ENCODE data around the gene SDHB. TPM values are rescaled to one million over a fixed set of nuclear protein-coding genes. Genes with fewer than 3 reads are reported as not detected.

Gene SDHB
- total RNA-seq, 2 experiments from 2014 or later = 151 to 155 TPM

- POLR2A ChIA-PET = no interaction called here
- CTCF ChIA-PET = interaction anchor here (0.6 kb wide), 1 partner anchor 33 kb away, joined by 4 read pairs; no protein-coding TSS in a partner anchor
These were observed 55.2 kb downstream of the SDHB start for GRCh38 chr1:16998589-16998988.

- CTCF ChIA-PET = interaction anchor here (0.6 kb wide), 1 partner anchor 40 kb away, joined by 4 read pairs; no protein-coding TSS in a partner anchor
- POLR2A ChIA-PET = no interaction called here
These were observed 57.0 kb downstream of the SDHB start for GRCh38 chr1:16996845-16997244.

GRCh38 chr1:16993521-16994038, 60.3 kb downstream of the SDHB start:
- ChIA-PET CTCF (no interaction called here), POLR2A (no interaction called here)

GRCh38 chr1:16992675-16993074, 61.2 kb downstream of the SDHB start:
- CTCF ChIA-PET = interaction anchor here (0.5 kb wide), 1 partner anchor 29 kb away, joined by 5 read pairs; no protein-coding TSS in a partner anchor
- POLR2A ChIA-PET = interaction anchor here (0.7 kb wide), 1 partner anchor 8 kb away, joined by 4 read pairs; no protein-coding TSS in a partner anchor

GRCh38 chr1:16992102-16992501, 61.7 kb downstream of the SDHB start:
- ChIA-PET CTCF (no interaction called here), POLR2A (interaction anchor here (0.7 kb wide), 1 partner anchor 9 kb away, joined by 4 read pairs; no protein-coding TSS in a partner anchor)

GRCh38 chr1:16991571-16991970, 62.3 kb downstream of the SDHB start:
- ChIA-PET POLR2A (no interaction called here), CTCF (no interaction called here)

GRCh38 chr1:16989676-16990391, 64.0 kb downstream of the SDHB start:
- ChIA-PET POLR2A (no interaction called here), CTCF (no interaction called here)

- CTCF ChIA-PET = no interaction called here
- POLR2A ChIA-PET = no interaction called here
These were observed 65.6 kb downstream of the SDHB start for GRCh38 chr1:16988210-16988609.

GRCh38 chr1:16986962-16987361, 66.9 kb downstream of the SDHB start:
- CTCF ChIA-PET = no interaction called here
- POLR2A ChIA-PET = no interaction called here

GRCh38 chr1:16986560-16986959, 67.3 kb downstream of the SDHB start:
- ChIA-PET POLR2A (no interaction called here), CTCF (interaction anchor here (1.1 kb wide), 1 partner anchor 23 kb away, joined by 3 read pairs; no protein-coding TSS in a partner anchor)

- POLR2A ChIA-PET = no interaction called here
These were observed 67.7 kb downstream of the SDHB start for GRCh38 chr1:16986113-16986512.

GRCh38 chr1:16984717-16985116, 69.1 kb downstream of the SDHB start:
- ChIA-PET CTCF (no interaction called here), POLR2A (no interaction called here)

More at GRCh38 chr1:16986113-16986512, 67.7 kb downstream of the SDHB start:
- CTCF ChIA-PET = interaction anchor here (0.5 to 1.1 kb wide), 2 partner anchors 23 to 270 kb away, joined by 3 read pairs; no protein-coding TSS in a partner anchor

- POLR2A ChIA-PET = no interaction called here
- CTCF ChIA-PET = no interaction called here
These were observed 70.2 kb downstream of the SDHB start for GRCh38 chr1:16983649-16984048.

GRCh38 chr1:16982902-16983301, 70.9 kb downstream of the SDHB start:
- POLR2A ChIA-PET = no interaction called here
- CTCF ChIA-PET = no interaction called here

- ChIA-PET POLR2A (no interaction called here), CTCF (interaction anchor here (0.7 kb wide), 1 partner anchor 58 kb away, joined by 3 read pairs; no protein-coding TSS in a partner anchor)
These were observed 72.5 kb downstream of the SDHB start for GRCh38 chr1:16981269-16981849.

GRCh38 chr1:16980473-16981268, 73.2 kb downstream of the SDHB start, which contains the start of gene MFAP2:
Gene MFAP2 (minus strand): TSS chr1:16980620. CDS start chr1:16978273, 2,347 bp downstream.
- ChIA-PET CTCF (interaction anchor here (1.1 kb wide), 1 partner anchor 25 kb away, joined by 3 read pairs; no protein-coding TSS in a partner anchor), POLR2A (interaction anchor here (0.6 kb wide), 1 partner anchor 19 kb away, joined by 4 read pairs; no protein-coding TSS in a partner anchor)

GRCh38 chr1:16979475-16980327, 74.1 kb downstream of the SDHB start:
- ChIA-PET CTCF (interaction anchor here (1.1 kb wide), 1 partner anchor 24 kb away, joined by 3 read pairs; no protein-coding TSS in a partner anchor), POLR2A (interaction anchor here (0.6 kb wide), 1 partner anchor 18 kb away, joined by 4 read pairs; no protein-coding TSS in a partner anchor)

- POLR2A ChIA-PET = no interaction called here
- CTCF ChIA-PET = interaction anchor here (1.1 kb wide), 1 partner anchor 23 kb away, joined by 3 read pairs; no protein-coding TSS in a partner anchor
These were observed 75.0 kb downstream of the SDHB start for GRCh38 chr1:16978567-16979474.
